Renal cortical epithelial cell (primary cell): ENCODE results near the gene AVPR1A. TPM values are rescaled to one million over a fixed set of nuclear protein-coding genes. Genes with fewer than 3 reads are reported as not detected.

Source experiments
- DNase-seq: peaks from one replicate; pipeline ENCODE4 v3.0.0-alpha.2; 2011; ENCODE audit warnings: low read depth
- total RNA-seq: library from RNA; depleted of rRNA; stranded (reverse); fragments of >200 nt; gene quantifications from 2 replicates; pipeline ENCODE4 v1.2.3, GENCODE V29; 2014

Gene AVPR1A
- total RNA-seq, 1 donor from 2014 or later: 0.05 TPM

GRCh38 chr12:63095369-63095980 lies 55.5 kb downstream of the AVPR1A start:
- no peak for DNase-seq

GRCh38 chr12:63093711-63094110 lies 57.3 kb downstream of the AVPR1A start:
- peak; percentile 40 for DNase-seq

- peak; percentile 35 for DNase-seq
These were observed 57.9 kb downstream of the AVPR1A start for GRCh38 chr12:63093084-63093483.

Other genes with a start within 250 kb of the AVPR1A start
- gene PPM1H, start 216.1 kb downstream of the AVPR1A start, total RNA-seq: 27.1 and 36.6 TPM in 2 replicates